IPS-11a (cell line): Measurements from ENCODE around the gene ADAP1.
"Not testable (repeated sequence)": the region's sequence is repeated elsewhere in the genome, so short reads cannot be mapped to it uniquely, and the experiment has no call there.

Source experiments
- H3K4me3 ChIP-seq: one replicate; pipeline ENCODE4 v1.5.1; 2013; ENCODE audit warnings: low read depth, low read length, control low read depth

Gene ADAP1

GRCh38 chr7:910441-910861 lies 44.0 kb downstream of the ADAP1 start:
- H3K4me3 ChIP-seq, result no peak overlapping the region

GRCh38 chr7:909358-910329 lies 44.8 kb downstream of the ADAP1 start:
- H3K4me3 ChIP-seq, result no peak overlapping the region

- not testable (repeated sequence) for H3K4me3 ChIP-seq
Measured at GRCh38 chr7:908591-909357, 45.7 kb downstream of the ADAP1 start.

GRCh38 chr7:908159-908581 lies 46.3 kb downstream of the ADAP1 start:
- H3K4me3 ChIP-seq, result no peak overlapping the region

- H3K4me3 ChIP-seq, result no peak overlapping the region
Measured at GRCh38 chr7:907158-907980, 47.1 kb downstream of the ADAP1 start.

GRCh38 chr7:906776-907157 lies 47.7 kb downstream of the ADAP1 start:
- H3K4me3 ChIP-seq, result no peak overlapping the region

- H3K4me3 ChIP-seq, result no peak overlapping the region
Measured at GRCh38 chr7:904847-905246, 49.6 kb downstream of the ADAP1 start.

- no peak overlapping the region for H3K4me3 ChIP-seq
Measured at GRCh38 chr7:903921-904755, 50.3 kb downstream of the ADAP1 start.

GRCh38 chr7:902996-903395 lies 51.5 kb downstream of the ADAP1 start:
- no peak overlapping the region for H3K4me3 ChIP-seq

GRCh38 chr7:901388-902154 lies 52.9 kb downstream of the ADAP1 start:
- no peak overlapping the region for H3K4me3 ChIP-seq

GRCh38 chr7:901041-901387 lies 53.5 kb downstream of the ADAP1 start:
- H3K4me3 ChIP-seq, result no peak overlapping the region

- no peak overlapping the region for H3K4me3 ChIP-seq
Measured at GRCh38 chr7:900331-901040, 54.0 kb downstream of the ADAP1 start.

- H3K4me3 ChIP-seq, result no peak overlapping the region
Measured at GRCh38 chr7:899806-900205, 54.7 kb downstream of the ADAP1 start.

- H3K4me3 ChIP-seq, result no peak overlapping the region
Measured at GRCh38 chr7:898855-899681, 55.4 kb downstream of the ADAP1 start.

- H3K4me3 ChIP-seq, result no peak overlapping the region
Measured at GRCh38 chr7:898460-898854, 56.0 kb downstream of the ADAP1 start.

GRCh38 chr7:897771-898376 lies 56.6 kb downstream of the ADAP1 start:
- no peak overlapping the region for H3K4me3 ChIP-seq

- H3K4me3 ChIP-seq, result no peak overlapping the region
Measured at GRCh38 chr7:897086-897485, 57.4 kb downstream of the ADAP1 start.
